DOHH2 (cell line): Measurements from ENCODE around the gene TLE7.

Source experiments
- H3F3A ChIP-seq: fragments of 200-600 bp; sonication (generic), shearing (Covaris generic); 2 replicates; pipeline ENCODE4 v1.6.0; 2016; ENCODE audit warnings: antibody characterized with exemption, mild to moderate bottlenecking; ENCODE audit not compliant: control insufficient read depth, insufficient read depth
- H3K27ac ChIP-seq: fragments of 200-600 bp; sonication (generic); 2 replicates; pipeline ENCODE4 v1.5.1; 2014; ENCODE audit warnings: low read depth, mild to moderate bottlenecking, low read length, moderate library complexity
- H3K27me3 ChIP-seq: fragments of 200-600 bp; sonication (generic); 2 replicates; pipeline ENCODE4 v1.6.1; 2014; ENCODE audit warnings: mild to moderate bottlenecking, low read length, mixed read lengths; ENCODE audit not compliant: control insufficient read depth
- H3K36me3 ChIP-seq: fragments of 200-600 bp; sonication (generic); 2 replicates; pipeline ENCODE4 v1.6.1; 2014; ENCODE audit warnings: mild to moderate bottlenecking, low read length, moderate library complexity, mixed read lengths; ENCODE audit not compliant: control insufficient read depth
- H3K4me1 ChIP-seq: fragments of 200-600 bp; sonication (generic); 2 replicates; pipeline ENCODE4 v1.6.1; 2014; ENCODE audit warnings: mild to moderate bottlenecking, low read length, mixed read lengths; ENCODE audit not compliant: control insufficient read depth
- H3K4me2 ChIP-seq: fragments of 200-600 bp; sonication (generic); 2 replicates; pipeline ENCODE4 v1.6.0; 2014; ENCODE audit warnings: mild to moderate bottlenecking, low read length, moderate library complexity
- H3K4me3 ChIP-seq: fragments of 200-600 bp; sonication (generic); 2 replicates; pipeline ENCODE4 v1.5.1; 2014; ENCODE audit warnings: mild to moderate bottlenecking, low read length, mixed read lengths
- H3K79me2 ChIP-seq: fragments of 200-600 bp; sonication (generic); 2 replicates; pipeline ENCODE4 v1.6.1; 2014; ENCODE audit warnings: mild to moderate bottlenecking, low read length, mixed read lengths; ENCODE audit not compliant: control insufficient read depth
- H3K9me2 ChIP-seq: fragments of 200-600 bp; sonication (generic); replicated peaks from 2 replicates; pipeline ENCODE4 v1.6.1; 2014; ENCODE audit warnings: mild to moderate bottlenecking, low read length, mixed read lengths; ENCODE audit not compliant: control insufficient read depth
- H3K9me3 ChIP-seq: fragments of 200-600 bp; sonication (generic); 2 replicates; pipeline ENCODE4 v1.6.1; 2014; ENCODE audit warnings: antibody characterized with exemption, low read length, mixed read lengths; ENCODE audit not compliant: control insufficient read depth, insufficient read depth
- H4K20me1 ChIP-seq: fragments of 200-600 bp; sonication (generic); 2 replicates; pipeline ENCODE4 v1.6.0; 2014; ENCODE audit warnings: low read depth, mild to moderate bottlenecking, antibody characterized with exemption, low read length, moderate library complexity; ENCODE audit not compliant: control insufficient read depth, insufficient read depth
- EZH2phosphoT487 ChIP-seq: fragments of 200-600 bp; sonication (generic); IDR thresholded peaks from 2 replicates; pipeline ENCODE4 v1.6.1; 2017; ENCODE audit warnings: borderline replicate concordance, mild to moderate bottlenecking, antibody characterized with exemption, low read length, moderate library complexity, mixed read lengths
- TF ChIP-seq, protein P1 (sequence below): fragments of 200-600 bp; sonication (generic); IDR thresholded peaks from one replicate; pipeline ENCODE4 v1.5.1; 2014; ENCODE audit warnings: antibody characterized with exemption, mild to moderate bottlenecking, low read depth, low read length; ENCODE audit not compliant: poor library complexity, severe bottlenecking

TLE7 gene

GRCh38 chr16:71441348-71442050 is 355 bp downstream of the TLE7 start:
- Histone ChIP-seq H3K27ac (no peak overlapping the region), H3F3A (no peaks in the 10 kb centered on the region), H3K4me3 (no peak overlapping the region), H3K9me2 (no peaks in the 10 kb centered on the region), H3K79me2 (no peaks in the 10 kb centered on the region), H3K27me3 (no peaks in the 10 kb centered on the region), H3K9me3 (no peaks in the 10 kb centered on the region), H3K4me1 (no peaks in the 10 kb centered on the region), H4K20me1 (no peaks in the 10 kb centered on the region), H3K36me3 (no peaks in the 10 kb centered on the region), H3K4me2 (no peak overlapping the region)
- TF ChIP-seq, protein P1, sequence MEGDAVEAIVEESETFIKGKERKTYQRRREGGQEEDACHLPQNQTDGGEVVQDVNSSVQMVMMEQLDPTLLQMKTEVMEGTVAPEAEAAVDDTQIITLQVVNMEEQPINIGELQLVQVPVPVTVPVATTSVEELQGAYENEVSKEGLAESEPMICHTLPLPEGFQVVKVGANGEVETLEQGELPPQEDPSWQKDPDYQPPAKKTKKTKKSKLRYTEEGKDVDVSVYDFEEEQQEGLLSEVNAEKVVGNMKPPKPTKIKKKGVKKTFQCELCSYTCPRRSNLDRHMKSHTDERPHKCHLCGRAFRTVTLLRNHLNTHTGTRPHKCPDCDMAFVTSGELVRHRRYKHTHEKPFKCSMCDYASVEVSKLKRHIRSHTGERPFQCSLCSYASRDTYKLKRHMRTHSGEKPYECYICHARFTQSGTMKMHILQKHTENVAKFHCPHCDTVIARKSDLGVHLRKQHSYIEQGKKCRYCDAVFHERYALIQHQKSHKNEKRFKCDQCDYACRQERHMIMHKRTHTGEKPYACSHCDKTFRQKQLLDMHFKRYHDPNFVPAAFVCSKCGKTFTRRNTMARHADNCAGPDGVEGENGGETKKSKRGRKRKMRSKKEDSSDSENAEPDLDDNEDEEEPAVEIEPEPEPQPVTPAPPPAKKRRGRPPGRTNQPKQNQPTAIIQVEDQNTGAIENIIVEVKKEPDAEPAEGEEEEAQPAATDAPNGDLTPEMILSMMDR: no peak
- TF ChIP-seq EZH2phosphoT487: no peak

GRCh38 chr16:71440669-71441347 is 1.0 kb downstream of the TLE7 start:
- H3K9me2 ChIP-seq: no peaks in the 10 kb centered on the region
- no peaks in the 10 kb centered on the region for H4K20me1 ChIP-seq
- H3K36me3 ChIP-seq: no peaks in the 10 kb centered on the region
- no peak for TF ChIP-seq EZH2phosphoT487
- TF ChIP-seq, protein P1: peak; percentile 79
- H3K79me2 ChIP-seq: no peaks in the 10 kb centered on the region
- H3F3A ChIP-seq: no peaks in the 10 kb centered on the region
- H3K27me3 ChIP-seq: no peaks in the 10 kb centered on the region
- no peak overlapping the region for H3K27ac ChIP-seq
- H3K4me1 ChIP-seq: no peaks in the 10 kb centered on the region
- no peaks in the 10 kb centered on the region for H3K9me3 ChIP-seq
- no peak overlapping the region for H3K4me2 ChIP-seq
- H3K4me3 ChIP-seq: no peak overlapping the region

DNA sequence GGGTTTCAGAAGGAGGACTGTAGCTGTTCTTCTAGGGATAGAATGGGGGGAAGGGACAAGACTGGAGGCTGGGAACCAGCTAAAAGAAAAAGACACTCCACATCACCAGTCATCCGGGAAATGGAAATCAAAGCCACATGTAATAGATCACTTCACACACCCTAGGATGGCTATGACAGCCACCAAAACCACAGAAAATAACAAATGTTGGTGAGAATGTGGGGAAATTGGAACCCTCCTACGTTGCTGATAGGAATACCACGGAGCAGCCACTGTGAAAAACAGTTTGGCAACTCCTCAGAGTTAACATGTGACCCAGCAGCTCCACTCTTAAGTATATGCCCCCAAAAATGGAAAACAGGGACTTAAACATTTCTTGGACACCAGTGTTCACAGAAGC is 2.3 kb downstream of the TLE7 start:
- Histone ChIP-seq H3F3A (no peaks in the 10 kb centered on the region), H3K27ac (no peak overlapping the region), H3K36me3 (no peaks in the 10 kb centered on the region), H3K9me2 (no peaks in the 10 kb centered on the region), H3K79me2 (no peaks in the 10 kb centered on the region), H3K27me3 (no peaks in the 10 kb centered on the region), H3K9me3 (no peaks in the 10 kb centered on the region), H3K4me1 (no peaks in the 10 kb centered on the region), H4K20me1 (no peaks in the 10 kb centered on the region), H3K4me3 (no peak overlapping the region), H3K4me2 (no peak overlapping the region)
- TF ChIP-seq EZH2phosphoT487: no peak
- TF ChIP-seq, protein P1: no peak
